Suprapubic skin (tissue), 4 donors: Measurements from ENCODE around the gene ROR2. TPM values are rescaled to one million over a fixed set of nuclear protein-coding genes. Genes with fewer than 3 reads are reported as not detected.

Experiments
- DNase-seq, 2 donors: peaks; one replicate each; pipeline ENCODE4 v3.0.0-alpha.2; 2019; ENCODE audit warnings: low spot score in 2 of 2
- H3K27ac ChIP-seq: fragments of 200-600 bp; sonication (generic); one replicate; pipeline ENCODE4 v1.5.1; 2019
- H3K27me3 ChIP-seq: fragments of 200-600 bp; sonication (generic); one replicate; pipeline ENCODE4 v1.5.1; 2019
- H3K36me3 ChIP-seq: fragments of 200-600 bp; sonication (generic); one replicate; pipeline ENCODE4 v1.5.1; 2019
- H3K4me1 ChIP-seq: fragments of 200-600 bp; sonication (generic); one replicate; pipeline ENCODE4 v1.5.1; 2019
- H3K4me3 ChIP-seq: fragments of 200-600 bp; sonication (generic); one replicate; pipeline ENCODE4 v1.5.1; 2019; ENCODE audit warnings: mild to moderate bottlenecking
- H3K9me3 ChIP-seq: fragments of 200-600 bp; sonication (generic); one replicate; pipeline ENCODE4 v1.5.1; 2019
- CTCF ChIP-seq, 2 donors: fragments of 200-600 bp in 1 of 2; fragments of 450-650 bp in 1 of 2; sonication (generic) in 1 of 2; IDR thresholded peaks; one replicate each; pipeline ENCODE4 v1.5.1; 2016 to 2019; ENCODE audit warnings: antibody characterized with exemption in 2 of 2, mild to moderate bottlenecking in 1 of 2, moderate library complexity in 1 of 2
- EP300 ChIP-seq: sonication (generic); formaldehyde crosslinking; IDR thresholded peaks from one replicate; pipeline ENCODE4 v1.6.1; 2017; ENCODE audit warnings: antibody characterized with exemption
- POLR2A ChIP-seq, 2 donors: fragments of 450-650 bp; IDR thresholded peaks; one replicate each; pipeline ENCODE4 v1.6.1; 2017; ENCODE audit warnings: antibody characterized with exemption in 2 of 2, mild to moderate bottlenecking in 2 of 2, moderate library complexity in 2 of 2
- POLR2AphosphoS5 ChIP-seq, 3 donors: sonication (generic); formaldehyde crosslinking; IDR thresholded peaks; one replicate each; pipeline ENCODE4 v1.6.1; 2017; ENCODE audit warnings: antibody characterized with exemption in 3 of 3
- WGBS: methylation state at CpG from one replicate; pipeline ENCODE4 v1.1.5; 2018; 5-methylcytosine and 5-hydroxymethylcytosine counted together
- total RNA-seq, 4 donors: library from RNA; depleted of rRNA; stranded (reverse); fragments of >200 nt; gene quantifications; one replicate each; pipeline ENCODE4 v1.1.0, GENCODE V29; 2016

Gene ROR2
- total RNA-seq, 4 donors from 2014 or later: 3.3 to 7.3 (median 5.0) TPM

- Histone ChIP-seq H3K4me1 (peaks cover 11% of the 10 kb centered on the region), H3K27ac (no peak overlapping the region), H3K36me3 (peaks cover 13% of the 10 kb centered on the region), H3K27me3 (no peaks in the 10 kb centered on the region), H3K9me3 (no peaks in the 10 kb centered on the region), H3K4me3 (no peak overlapping the region)
- 90% methylated on average over 12 of the region's 21 CpGs for WGBS
- peak in 1 of 2 donors; percentile 37 for DNase-seq
- no peak for TF ChIP-seq POLR2AphosphoS5 (IDR thresholded peaks at IDR 0.05)
- no peak for TF ChIP-seq EP300
- no peak for TF ChIP-seq CTCF (IDR thresholded peaks at IDR 0.05)
- TF ChIP-seq POLR2A (IDR thresholded peaks at IDR 0.05): no peak
Measured at GRCh38 chr9:91732187-91733005, 217.6 kb downstream of the ROR2 start.

- DNase-seq: peak in 1 of 2 donors; percentile 18
- Histone ChIP-seq H3K36me3 (peaks cover 8% of the 10 kb centered on the region), H3K4me1 (peaks cover 11% of the 10 kb centered on the region), H3K4me3 (no peak overlapping the region), H3K9me3 (no peaks in the 10 kb centered on the region), H3K27ac (no peak overlapping the region), H3K27me3 (no peaks in the 10 kb centered on the region)
- 90% methylated on average over 15 of the region's 15 CpGs for WGBS
- no peak for TF ChIP-seq EP300
- TF ChIP-seq POLR2A (IDR thresholded peaks at IDR 0.05): no peak
- TF ChIP-seq CTCF (IDR thresholded peaks at IDR 0.05): no peak
- no peak for TF ChIP-seq POLR2AphosphoS5 (IDR thresholded peaks at IDR 0.05)
Measured at GRCh38 chr9:91730806-91731205, 219.2 kb downstream of the ROR2 start.

GRCh38 chr9:91729558-91729842 is 220.5 kb downstream of the ROR2 start:
- no peak overlapping the region for H3K27ac ChIP-seq
- peaks cover 8% of the 10 kb centered on the region for H3K4me1 ChIP-seq
- H3K27me3 ChIP-seq: no peaks in the 10 kb centered on the region
- no peaks in the 10 kb centered on the region for H3K9me3 ChIP-seq
- DNase-seq: peak in 1 of 2 donors; percentile 38
- TF ChIP-seq POLR2A (IDR thresholded peaks at IDR 0.05) (no peak), POLR2AphosphoS5 (IDR thresholded peaks at IDR 0.05) (no peak), EP300 (no peak), CTCF (IDR thresholded peaks at IDR 0.05) (no peak)
- peaks cover 15% of the 10 kb centered on the region for H3K36me3 ChIP-seq
- H3K4me3 ChIP-seq: no peak overlapping the region
- WGBS: 73% methylated on average over 9 of the region's 9 CpGs

GRCh38 chr9:91727972-91728371 is 222.1 kb downstream of the ROR2 start:
- peaks cover 27% of the 10 kb centered on the region for H3K36me3 ChIP-seq
- peaks cover 4% of the 10 kb centered on the region for H3K4me1 ChIP-seq
- TF ChIP-seq CTCF (IDR thresholded peaks at IDR 0.05): no peak
- TF ChIP-seq POLR2AphosphoS5 (IDR thresholded peaks at IDR 0.05): no peak
- TF ChIP-seq EP300: no peak
- no peak for TF ChIP-seq POLR2A (IDR thresholded peaks at IDR 0.05)
- no peak overlapping the region for H3K4me3 ChIP-seq
- no peaks in the 10 kb centered on the region for H3K27me3 ChIP-seq
- WGBS: 88% methylated on average over 5 of the region's 5 CpGs
- H3K9me3 ChIP-seq: no peaks in the 10 kb centered on the region
- H3K27ac ChIP-seq: no peak overlapping the region
- no peak for DNase-seq

GRCh38 chr9:91727316-91727861 is 222.6 kb downstream of the ROR2 start:
- Histone ChIP-seq H3K4me3 (no peak overlapping the region), H3K27me3 (no peaks in the 10 kb centered on the region), H3K36me3 (peaks cover 24% of the 10 kb centered on the region), H3K27ac (no peak overlapping the region), H3K4me1 (peaks cover 4% of the 10 kb centered on the region), H3K9me3 (no peaks in the 10 kb centered on the region)
- DNase-seq: peak in 1 of 2 donors; percentile 49
- 55% methylated on average over 7 of the region's 7 CpGs for WGBS
- peak; percentile 32 to 59 for TF ChIP-seq CTCF (IDR thresholded peaks at IDR 0.05)
- no peak for TF ChIP-seq EP300
- no peak for TF ChIP-seq POLR2A (IDR thresholded peaks at IDR 0.05)
- no peak for TF ChIP-seq POLR2AphosphoS5 (IDR thresholded peaks at IDR 0.05)
